ENCODE data around the gene ZNF541.

Gene ZNF541

DNA sequence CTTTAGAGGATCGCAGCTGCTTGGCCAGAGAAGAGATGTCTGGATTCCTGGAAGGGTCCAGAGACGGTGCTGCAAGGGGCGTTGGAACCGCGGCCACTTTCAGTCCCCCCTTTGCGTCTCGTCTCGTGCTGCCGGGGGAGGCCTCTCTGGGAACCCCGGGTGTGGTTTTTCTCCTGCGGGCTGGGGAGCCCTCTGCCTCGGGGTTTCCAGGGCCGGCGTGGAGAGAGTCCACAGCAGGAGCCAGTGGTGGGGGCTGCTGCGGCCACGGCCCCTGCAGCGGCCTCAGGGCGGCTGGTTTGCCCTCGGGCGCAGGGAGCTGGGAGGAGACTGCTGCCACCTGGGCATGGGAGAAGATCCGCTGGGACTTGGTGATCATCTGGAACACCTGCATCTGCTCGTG is 28.5 kb downstream of the ZNF541 start:
- no peak for DNase-seq

GRCh38 chr19:47544075-47544474 is 28.9 kb downstream of the ZNF541 start:
- DNase-seq, result no peak

DNA sequence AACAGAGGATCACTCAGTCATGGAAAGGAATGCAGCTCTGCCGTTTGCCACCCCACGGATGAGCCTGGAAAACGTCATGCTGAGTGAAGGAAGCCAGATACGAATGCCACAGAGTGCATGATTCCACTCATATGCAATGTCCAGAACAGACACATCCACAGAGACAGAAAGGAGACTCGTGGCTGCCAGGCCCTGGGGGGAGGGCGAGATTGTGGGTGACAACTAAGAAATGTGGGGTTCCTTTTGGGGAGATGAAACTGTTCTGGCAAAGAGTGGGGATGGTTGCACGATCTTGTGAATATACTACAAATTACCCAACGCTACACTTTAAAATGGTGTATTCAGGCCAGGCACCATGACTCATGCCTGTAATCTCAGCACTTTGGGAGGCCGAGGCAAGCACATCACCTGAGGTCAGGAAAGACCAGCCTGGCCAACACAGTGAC is 30.9 kb downstream of the ZNF541 start:
- no peak for DNase-seq

DNA sequence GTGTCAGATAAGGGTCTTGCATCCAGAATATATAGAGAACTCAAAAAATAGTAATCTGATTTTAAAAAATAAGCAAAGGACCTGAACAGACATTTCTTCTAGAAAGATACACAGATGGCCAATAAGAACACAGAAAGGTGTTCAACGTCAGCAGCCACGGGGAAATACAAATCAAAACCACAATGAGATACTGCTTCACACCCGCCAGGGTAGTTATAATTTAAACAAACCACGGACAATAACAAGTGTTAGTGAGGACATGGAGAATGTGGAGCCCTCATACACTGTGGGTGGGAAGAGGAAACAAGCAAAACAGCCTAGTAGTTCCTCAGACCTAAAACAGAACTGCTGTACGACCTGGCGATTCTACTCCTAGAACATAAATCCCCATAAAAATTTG is 31.4 kb downstream of the ZNF541 start:
- DNase-seq, result no peak

- DNase-seq, result no peak
Observed at GRCh38 chr19:47540748-47541147, 32.2 kb downstream of the ZNF541 start.

DNA sequence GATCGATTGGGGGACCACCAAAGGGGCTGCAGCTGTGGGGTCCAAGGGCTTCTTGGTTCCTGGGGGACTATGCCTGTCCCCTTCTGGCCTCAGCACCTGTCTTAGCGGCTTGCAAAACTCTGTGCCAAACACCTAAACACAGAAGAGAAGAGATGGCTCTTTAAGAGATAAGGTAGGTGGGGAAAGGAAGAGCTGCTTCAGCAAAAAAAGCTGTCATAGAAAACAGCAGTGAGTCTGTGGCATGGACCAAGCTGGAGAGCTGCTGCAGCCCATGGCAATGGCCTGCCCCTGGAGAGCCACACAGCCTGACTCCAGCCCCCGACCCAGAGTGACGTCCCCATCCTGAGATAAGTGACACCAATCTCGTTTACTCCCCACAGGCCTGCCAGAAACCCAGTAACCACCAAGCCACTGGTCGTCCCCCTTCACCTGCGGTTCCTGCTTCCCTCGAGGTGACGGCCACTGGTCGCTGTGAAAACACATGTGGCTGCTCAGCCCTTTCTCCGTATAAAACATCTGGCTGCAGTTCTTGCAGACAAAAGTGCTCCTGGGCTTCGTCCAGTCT is 33.1 kb downstream of the ZNF541 start:
- no peak for DNase-seq

- DNase-seq, result no peak
Observed at GRCh38 chr19:47538812-47539211, 34.1 kb downstream of the ZNF541 start.

DNA sequence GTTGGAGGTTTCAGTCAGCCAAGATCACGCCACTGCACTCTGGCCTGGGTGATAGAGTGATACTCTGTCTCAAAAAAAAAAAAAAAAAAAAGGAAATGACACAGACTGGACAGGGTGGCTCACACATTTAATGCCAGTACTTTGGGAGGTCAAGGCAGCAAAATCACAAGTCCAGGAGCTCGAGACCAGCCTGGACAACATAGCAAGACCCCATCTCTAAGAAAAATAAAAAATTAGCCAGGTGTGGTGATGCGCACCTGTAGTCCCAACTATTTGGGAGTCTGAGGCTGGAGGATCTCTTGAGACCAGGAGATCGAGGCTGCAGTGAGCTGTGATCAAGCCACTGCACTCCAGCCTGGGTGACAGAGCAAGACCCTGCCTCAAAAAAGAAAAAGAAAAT is 35.5 kb downstream of the ZNF541 start:
- DNase-seq, result no peak

- DNase-seq, result no peak
Observed at GRCh38 chr19:47534628-47535027, 38.3 kb downstream of the ZNF541 start.

DNA sequence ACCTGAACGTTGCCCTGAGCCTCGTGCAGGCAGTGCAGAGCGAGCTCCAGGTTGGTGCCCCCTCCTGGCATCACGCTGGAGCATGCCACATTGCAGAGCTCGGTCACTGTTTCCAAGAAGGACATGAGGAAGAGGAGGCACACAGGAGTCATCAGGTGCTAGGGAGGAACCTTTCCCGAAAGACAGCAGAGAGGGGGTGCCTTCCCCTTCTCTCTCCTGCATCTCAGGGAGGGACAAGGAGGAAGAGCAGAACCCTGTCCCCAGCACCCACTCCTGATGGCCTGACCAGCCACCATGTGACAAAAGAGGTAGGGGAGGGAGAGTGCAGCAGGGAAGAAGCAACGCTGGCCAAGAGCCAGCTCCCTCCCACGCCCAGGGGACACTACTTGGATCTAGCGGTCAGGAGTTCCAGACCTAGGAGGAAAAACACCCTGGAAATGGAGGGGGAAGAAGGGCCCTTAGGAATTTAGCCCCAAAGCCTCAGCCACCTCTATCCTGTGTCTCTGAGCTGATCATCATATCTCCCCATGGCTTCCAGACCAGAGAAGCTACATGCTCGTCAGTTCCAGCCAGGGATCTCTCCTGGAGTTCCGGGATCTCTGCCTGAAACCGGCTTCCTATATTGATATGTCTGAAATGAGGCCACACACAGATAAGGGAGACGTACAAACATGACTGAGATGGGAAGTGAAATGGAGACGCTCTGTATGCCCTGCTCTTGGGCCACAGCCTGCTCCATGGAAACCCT is 41.1 kb downstream of the ZNF541 start:
- DNase-seq, result no peak

DNA sequence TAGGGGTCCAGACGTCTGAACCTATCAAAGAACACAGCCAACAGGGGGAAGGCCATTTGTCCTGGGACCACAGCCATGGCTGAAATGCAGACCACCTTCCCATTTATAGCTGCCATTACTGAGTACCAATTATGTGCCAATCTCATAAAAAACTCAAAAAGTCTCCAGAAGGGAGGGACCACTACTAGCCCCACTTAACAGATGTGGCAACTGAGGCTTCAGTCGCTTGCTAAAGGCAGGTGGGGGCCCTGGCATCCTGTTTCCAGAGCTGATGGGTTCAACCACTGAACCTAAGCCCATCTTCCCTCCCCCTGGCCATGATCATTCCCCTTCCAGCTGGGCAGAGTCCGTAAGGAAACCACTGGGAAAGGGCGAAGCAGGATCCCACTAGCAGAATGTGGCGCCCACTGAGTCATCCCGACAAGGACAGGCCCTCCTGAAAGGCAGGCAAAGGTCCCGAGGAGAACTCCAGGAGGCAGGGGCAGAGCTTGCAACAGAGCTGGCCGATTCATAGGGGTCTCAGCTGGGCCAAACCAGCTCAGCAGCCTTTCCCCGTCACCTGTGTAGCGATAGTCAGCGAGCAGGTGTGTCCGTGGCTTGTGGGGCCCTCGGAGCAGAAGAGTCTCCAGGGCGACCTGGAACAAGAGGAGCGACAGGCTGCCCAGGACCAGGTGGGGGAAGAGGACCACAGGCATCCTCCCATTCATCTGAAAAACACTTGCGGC is 43.8 kb downstream of the ZNF541 start:
- no peak for DNase-seq

DNA sequence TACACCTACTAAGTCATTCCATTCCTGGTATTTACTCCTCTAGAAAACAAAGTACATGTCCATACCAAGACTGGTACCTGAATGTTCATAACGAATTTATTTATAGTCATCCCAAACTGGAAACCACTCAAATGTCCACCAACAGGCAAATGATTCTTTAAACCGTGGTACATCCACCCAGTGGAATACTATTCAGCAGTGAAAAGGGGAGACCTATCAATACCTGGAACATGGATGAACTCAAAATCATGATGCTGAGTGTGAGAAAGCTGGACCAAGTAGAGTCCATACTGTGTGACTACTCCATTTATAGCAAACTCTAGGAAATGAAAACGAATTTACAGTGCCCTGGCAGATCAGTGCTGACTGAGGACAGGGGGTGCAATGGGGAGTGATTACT is 46.1 kb downstream of the ZNF541 start:
- DNase-seq, result no peak

- no peak for DNase-seq
Observed at GRCh38 chr19:47523473-47523872, 49.5 kb downstream of the ZNF541 start.
